HCT116 (cell line): ENCODE data around the gene CSN2. TPM values are rescaled to one million over a fixed set of nuclear protein-coding genes. Genes with fewer than 3 reads are reported as not detected.

ENCODE experiments used
- ATAC-seq: fragments of 200-7000 bp; cut with Tn5 transposase; 2 replicates; pipeline ENCODE4 v1.9.1; 2020; ENCODE audit warnings: mild to moderate bottlenecking, moderate library complexity
- BruUV-seq: library from RNA; stranded (reverse); fragments of 400-500 nt; replicated peaks from 2 replicates; lab custom pipeline; 2021; lab: Mats Ljungman, UMichigan
- CTCF ChIA-PET: fragments of 300-600 bp; sonication (Branson Sonifier 250); formaldehyde crosslinking; loops from one replicate; lab custom pipeline; 2021; ENCODE audit warnings: antibody characterized with exemption; lab: Charles Lee
- POLR2A ChIA-PET: fragments of 300-600, 350-600 bp; sonication (Branson Sonifier 250); formaldehyde crosslinking; loops from one replicate; lab custom pipeline; 2021; ENCODE audit warnings: antibody characterized with exemption; lab: Charles Lee
- RAD21 ChIA-PET, 2 experiments: fragments of 300-600 bp; sonication (Branson Sonifier 250); formaldehyde crosslinking; loops; one replicate each; lab custom pipeline; 2023; ENCODE audit warnings: low total read pairs in 2 of 2; ENCODE audit not compliant: uncharacterized antibody in 2 of 2, unreplicated experiment in 2 of 2, low non-redundant PET in 1 of 2; lab: Charles Lee
- DNase-seq: peaks from one replicate; pipeline ENCODE4 v3.0.0-alpha.2; 2010; ENCODE audit warnings: low read depth, low spot score
- H2AFZ ChIP-seq: fragments of 200-600 bp; shearing (Covaris generic), sonication (generic); 2 replicates; pipeline ENCODE4 v1.6.1; 2017; ENCODE audit warnings: low read depth, mixed run types, mixed read lengths, antibody characterized with exemption, low read length; ENCODE audit not compliant: poor library complexity, severe bottlenecking
- H3K27ac ChIP-seq: 2 replicates; pipeline ENCODE4 v1.5.1; 2012; ENCODE audit warnings: low read depth, low read length
- H3K27me3 ChIP-seq: fragments of 200-600 bp; sonication (generic); 2 replicates; pipeline ENCODE4 v1.6.1; 2016; ENCODE audit warnings: mixed run types, low read length, mixed read lengths; ENCODE audit not compliant: insufficient read depth
- H3K36me3 ChIP-seq, 2 experiments: fragments of 200-500 bp in 1 of 2; fragments of 200-600 bp in 1 of 2; sonication (Bioruptor generic) in 1 of 2; sonication (generic) in 1 of 2; 2 replicates each; pipeline versions ENCODE4 v1.5.1 to v1.6.1; 2014 to 2016; ENCODE audit warnings: low read length in 2 of 2, inconsistent platforms in 1 of 2, mixed read lengths in 1 of 2, mixed run types in 1 of 2; ENCODE audit not compliant: insufficient read depth in 2 of 2, control insufficient read depth in 1 of 2
- H3K4me1 ChIP-seq, 2 experiments: fragments of 200-600 bp in 1 of 2; sonication (generic) in 1 of 2; 2 replicates each; pipeline versions ENCODE4 v1.5.1 to v1.6.1; 2012 to 2017; ENCODE audit warnings: low read length in 2 of 2, inconsistent platforms in 1 of 2, mild to moderate bottlenecking in 1 of 2, mixed read lengths in 1 of 2, mixed run types in 1 of 2, moderate library complexity in 1 of 2; ENCODE audit not compliant: insufficient read depth in 2 of 2, control insufficient read depth in 1 of 2
- H3K4me2 ChIP-seq: fragments of 200-600 bp; sonication (generic); 2 replicates; pipeline ENCODE4 v1.6.1; 2017; ENCODE audit warnings: mixed run types, low read length, mixed read lengths
- H3K4me3 ChIP-seq, 2 experiments: fragments of 200-600 bp in 1 of 2; sonication (generic) in 1 of 2; replicated peaks in 1 of 2; 2 replicates each; pipeline ENCODE4 v1.5.1; 2011 to 2016; ENCODE audit warnings: low read length in 2 of 2, control low read depth in 1 of 2, low read depth in 1 of 2, mild to moderate bottlenecking in 1 of 2, mixed read lengths in 1 of 2, mixed run types in 1 of 2
- H3K79me2 ChIP-seq: fragments of 200-600 bp; sonication (generic); 2 replicates; pipeline ENCODE4 v1.6.1; 2017; ENCODE audit warnings: mild to moderate bottlenecking, mixed run types, low read length, moderate library complexity, mixed read lengths; ENCODE audit not compliant: insufficient read depth
- H3K9ac ChIP-seq: fragments of 200-600 bp; sonication (generic); 2 replicates; pipeline ENCODE4 v1.6.1; 2016; ENCODE audit warnings: low read length, mixed read lengths
- H3K9me2 ChIP-seq: fragments of 200-600 bp; sonication (generic), shearing (Covaris generic); 2 replicates; pipeline ENCODE4 v1.6.1; 2017; ENCODE audit warnings: mixed run types, mild to moderate bottlenecking, moderate library complexity; ENCODE audit not compliant: insufficient read depth
- H3K9me3 ChIP-seq, 2 experiments: fragments of 200-500 bp in 1 of 2; fragments of 200-600 bp in 1 of 2; sonication (Bioruptor generic) in 1 of 2; sonication (generic) in 1 of 2; 2 replicates each; pipeline ENCODE4 v1.6.1; 2014 to 2017; ENCODE audit warnings: low read length in 2 of 2, mixed read lengths in 2 of 2, inconsistent platforms in 1 of 2, low read depth in 1 of 2, mild to moderate bottlenecking in 1 of 2, mixed run types in 1 of 2, moderate library complexity in 1 of 2; ENCODE audit not compliant: control insufficient read depth in 1 of 2, insufficient read depth in 1 of 2
- H4K20me1 ChIP-seq: fragments of 200-600 bp; sonication (generic), shearing (Covaris generic); 2 replicates; pipeline ENCODE4 v1.6.1; 2017; ENCODE audit warnings: mixed run types, mild to moderate bottlenecking, moderate library complexity; ENCODE audit not compliant: insufficient read depth
- ATF3 ChIP-seq: IDR thresholded peaks from 2 replicates; pipeline ENCODE4 v1.6.1; 2012
- CEBPB ChIP-seq: IDR thresholded peaks from 2 replicates; pipeline ENCODE4 v1.6.1; 2012; ENCODE audit warnings: low read depth
- CTCF ChIP-seq, 3 experiments: fragments of 200-600 bp in 1 of 3; sonication (generic) in 1 of 3; IDR thresholded peaks in 2 of 3; conservative IDR thresholded peaks in 1 of 3; 2 replicates each; pipeline ENCODE4 v1.5.1; 2012 to 2017; ENCODE audit warnings: low read depth in 2 of 3, low read length in 2 of 3, antibody characterized with exemption in 1 of 3, borderline replicate concordance in 1 of 3, control low read depth in 1 of 3, mild to moderate bottlenecking in 1 of 3, mixed read lengths in 1 of 3, mixed run types in 1 of 3, moderate library complexity in 1 of 3; ENCODE audit not compliant: insufficient read depth in 1 of 3
- EGR1 ChIP-seq: IDR thresholded peaks from 2 replicates; pipeline ENCODE4 v1.6.1; 2012; ENCODE audit warnings: low read depth
- EZH2 ChIP-seq: fragments of 200-600 bp; sonication (generic); IDR thresholded peaks from 2 replicates; pipeline ENCODE4 v1.6.1; 2017; ENCODE audit warnings: antibody characterized with exemption, mixed run types
- FOSL1 ChIP-seq: IDR thresholded peaks from 2 replicates; pipeline ENCODE4 v1.6.1; 2012; ENCODE audit warnings: low read depth
- JUND ChIP-seq: IDR thresholded peaks from 2 replicates; pipeline ENCODE4 v1.6.1; 2012
- POLR2AphosphoS5 ChIP-seq: IDR thresholded peaks from 2 replicates; pipeline ENCODE4 v1.6.1; 2011; ENCODE audit warnings: mild to moderate bottlenecking, low read depth, low read length, moderate library complexity
- RAD21 ChIP-seq: IDR thresholded peaks from 2 replicates; pipeline ENCODE4 v1.6.1; 2012; ENCODE audit warnings: low read depth, mild to moderate bottlenecking
- REST ChIP-seq: IDR thresholded peaks from 2 replicates; pipeline ENCODE4 v1.6.1; 2012; ENCODE audit warnings: low read depth
- SIN3A ChIP-seq: IDR thresholded peaks from 2 replicates; pipeline ENCODE4 v1.6.1; 2012; ENCODE audit warnings: low read depth
- SRF ChIP-seq: IDR thresholded peaks from 2 replicates; pipeline ENCODE4 v1.6.1; 2012; ENCODE audit warnings: low read depth
- YY1 ChIP-seq: IDR thresholded peaks from 2 replicates; pipeline ENCODE4 v1.6.1; 2011; ENCODE audit warnings: low read length, low read depth, moderate library complexity, mild to moderate bottlenecking; ENCODE audit not compliant: insufficient replicate concordance; ENCODE audit errors: extremely low read depth
- ZBTB33 ChIP-seq: IDR thresholded peaks from 2 replicates; pipeline ENCODE4 v1.6.1; 2011; ENCODE audit warnings: mild to moderate bottlenecking, low read length, moderate library complexity; ENCODE audit not compliant: insufficient replicate concordance; ENCODE audit errors: extremely low read depth
- ZNF274 ChIP-seq: fragments of 200-500 bp; sonication (Bioruptor generic); IDR thresholded peaks from 2 replicates; pipeline ENCODE4 v1.6.1; 2014; ENCODE audit warnings: mild to moderate bottlenecking, low read depth, low read length, inconsistent platforms
- intact Hi-C: fragments of 100-400 bp; cut with micrococcal nuclease; formaldehyde crosslinking; loops from 2 replicates; pipeline ENCODE4 v1.10.0; 2022
- total RNA-seq: library from RNA; stranded (reverse); gene quantifications from one replicate; pipeline ENCODE4 v1.2.1, GENCODE V29; 2021; ENCODE audit not compliant: unreplicated experiment
- TF ChIP-seq, protein P1 (sequence below): IDR thresholded peaks from 2 replicates; pipeline ENCODE4 v1.6.1; 2012

Gene CSN2
- total RNA-seq, 1 experiment from 2014 or later = not detected

GRCh38 chr4:69910016-69910782, 55.3 kb downstream of the CSN2 start (continued):
- no peak for TF ChIP-seq CTCF (IDR thresholded peaks at IDR 0.05 in 2 of 3, conservative IDR thresholded peaks at IDR 0.05 in 1 of 3; ENCODE audit: borderline replicate concordance in 1 of 3, insufficient read depth in 1 of 3, low read depth in 2 of 3, low read length in 2 of 3)
- TF ChIP-seq CEBPB = no peak

GRCh38 chr4:69909195-69909594, 56.3 kb downstream of the CSN2 start:
- H3K27me3 ChIP-seq = no peaks in the 10 kb centered on the region
- H3K79me2 ChIP-seq = no peaks in the 10 kb centered on the region
- no peaks in the 10 kb centered on the region for H3K4me1 ChIP-seq
- H3K9ac ChIP-seq = no peak overlapping the region
- H4K20me1 ChIP-seq = no peaks in the 10 kb centered on the region
- RAD21 ChIA-PET = no interaction called here
- POLR2A ChIA-PET = no interaction called here
- CTCF ChIA-PET = no interaction called here
- no peaks in the 10 kb centered on the region for H3K36me3 ChIP-seq
- no peaks in the 10 kb centered on the region for H3K9me2 ChIP-seq
- BruUV-seq = no TSS peak
- DNase-seq (no peak), ATAC-seq (no peak)
- H3K27ac ChIP-seq = no peak overlapping the region
- no peak overlapping the region for H3K4me2 ChIP-seq
- no peak overlapping the region for H3K4me3 ChIP-seq
- H2AFZ ChIP-seq = peak overlapping the region; percentile 36
- intact Hi-C loops = no loop called here
- no peaks in the 10 kb centered on the region for H3K9me3 ChIP-seq
- TF ChIP-seq CEBPB (no peak), SIN3A (no peak), FOSL1 (no peak), ATF3 (no peak), POLR2AphosphoS5 (no peak), JUND (no peak), SRF (no peak), REST (no peak), EZH2 (no peak), YY1 (no peak), RAD21 (no peak), ZBTB33 (no peak), ZNF274 (no peak), EGR1 (no peak)
- TF ChIP-seq, protein P1, sequence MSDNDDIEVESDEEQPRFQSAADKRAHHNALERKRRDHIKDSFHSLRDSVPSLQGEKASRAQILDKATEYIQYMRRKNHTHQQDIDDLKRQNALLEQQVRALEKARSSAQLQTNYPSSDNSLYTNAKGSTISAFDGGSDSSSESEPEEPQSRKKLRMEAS = no peak
